ENCODE results near the gene PEAR1. TPM values are rescaled to one million over a fixed set of nuclear protein-coding genes. Genes with fewer than 3 reads are reported as not detected.

Gene PEAR1
- total and polyA plus RNA-seq, 8 donors = 1.2 to 16.3 (median 2.7) TPM

DNA sequence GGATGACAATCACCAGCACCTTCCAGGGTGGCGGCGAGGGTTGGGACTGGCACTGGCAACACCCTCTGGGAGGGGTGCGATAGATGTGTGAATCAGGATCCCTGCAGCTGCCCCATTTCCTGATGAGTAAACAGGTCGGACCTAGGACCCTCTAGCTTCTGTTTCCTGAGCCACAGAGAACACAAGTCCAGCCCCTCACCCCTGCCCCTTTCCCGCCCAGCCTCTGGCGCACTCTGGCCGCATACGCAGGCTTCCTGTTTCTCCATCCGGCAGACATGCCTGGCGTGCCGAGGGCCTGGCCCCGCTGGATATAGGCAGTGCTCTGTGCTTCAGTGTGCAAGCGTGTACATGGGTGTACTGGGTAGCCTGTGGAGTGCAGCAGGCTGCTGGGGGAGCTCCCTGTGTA is 4.6 kb downstream of the PEAR1 start:
- WGBS, 5 donors = 21 to 42% (median 30%) methylated on average over 9 to 13 of the region's 13 CpGs
- no peaks in the 10 kb centered on the region for H3K9me3 ChIP-seq
- H3K4me1 ChIP-seq = peaks cover 8 to 68% (median 22%) of the 10 kb centered on the region in 4 donors
- no peaks in the 10 kb centered on the region for H3K36me3 ChIP-seq
- peak; percentile 30 to 88 for DNase-seq
- intact Hi-C loops (cut with DNase I; ENCODE audit: low total_unique reads) = no loop called here
- H3K4me3 ChIP-seq = peak overlapping the region in 1 of 4 donors; percentile 24
- H3K27ac ChIP-seq = peak overlapping the region in 4 of 5 donors; percentile 53 to 91 (median 72)
- no peak for TF ChIP-seq POLR2AphosphoS5 (IDR thresholded peaks at IDR 0.05)
- TF ChIP-seq EP300 (IDR thresholded peaks at IDR 0.05) = no peak
- TF ChIP-seq POLR2A (IDR thresholded peaks at IDR 0.05) = no peak
- TF ChIP-seq, protein P1, sequence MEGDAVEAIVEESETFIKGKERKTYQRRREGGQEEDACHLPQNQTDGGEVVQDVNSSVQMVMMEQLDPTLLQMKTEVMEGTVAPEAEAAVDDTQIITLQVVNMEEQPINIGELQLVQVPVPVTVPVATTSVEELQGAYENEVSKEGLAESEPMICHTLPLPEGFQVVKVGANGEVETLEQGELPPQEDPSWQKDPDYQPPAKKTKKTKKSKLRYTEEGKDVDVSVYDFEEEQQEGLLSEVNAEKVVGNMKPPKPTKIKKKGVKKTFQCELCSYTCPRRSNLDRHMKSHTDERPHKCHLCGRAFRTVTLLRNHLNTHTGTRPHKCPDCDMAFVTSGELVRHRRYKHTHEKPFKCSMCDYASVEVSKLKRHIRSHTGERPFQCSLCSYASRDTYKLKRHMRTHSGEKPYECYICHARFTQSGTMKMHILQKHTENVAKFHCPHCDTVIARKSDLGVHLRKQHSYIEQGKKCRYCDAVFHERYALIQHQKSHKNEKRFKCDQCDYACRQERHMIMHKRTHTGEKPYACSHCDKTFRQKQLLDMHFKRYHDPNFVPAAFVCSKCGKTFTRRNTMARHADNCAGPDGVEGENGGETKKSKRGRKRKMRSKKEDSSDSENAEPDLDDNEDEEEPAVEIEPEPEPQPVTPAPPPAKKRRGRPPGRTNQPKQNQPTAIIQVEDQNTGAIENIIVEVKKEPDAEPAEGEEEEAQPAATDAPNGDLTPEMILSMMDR (IDR thresholded peaks at IDR 0.05) = no peak
- H3K27me3 ChIP-seq = peaks cover 5 to 75% (median 17%) of the 10 kb centered on the region in 3 donors

GRCh38 chr1:156898971-156899664 is 5.6 kb downstream of the PEAR1 start:
- Histone ChIP-seq H3K27me3 (peaks cover 0 to 66% (median 9%) of the 10 kb centered on the region in 3 donors), H3K4me3 (no peak overlapping the region), H3K9me3 (no peaks in the 10 kb centered on the region), H3K36me3 (no peaks in the 10 kb centered on the region), H3K27ac (peak overlapping the region in 2 of 5 donors; percentile 18 to 27), H3K4me1 (peaks cover 8 to 62% (median 15%) of the 10 kb centered on the region in 4 donors)
- intact Hi-C loops (cut with DNase I; ENCODE audit: low total_unique reads) = no loop called here
- TF ChIP-seq POLR2AphosphoS5 (IDR thresholded peaks at IDR 0.05) (no peak), POLR2A (IDR thresholded peaks at IDR 0.05) (no peak), EP300 (IDR thresholded peaks at IDR 0.05) (no peak)
- TF ChIP-seq, protein P1 (IDR thresholded peaks at IDR 0.05) = no peak
- no peak for DNase-seq
- WGBS, 5 donors = 76 to 84% (median 79%) methylated on average over 12 of the region's 12 CpGs

DNA sequence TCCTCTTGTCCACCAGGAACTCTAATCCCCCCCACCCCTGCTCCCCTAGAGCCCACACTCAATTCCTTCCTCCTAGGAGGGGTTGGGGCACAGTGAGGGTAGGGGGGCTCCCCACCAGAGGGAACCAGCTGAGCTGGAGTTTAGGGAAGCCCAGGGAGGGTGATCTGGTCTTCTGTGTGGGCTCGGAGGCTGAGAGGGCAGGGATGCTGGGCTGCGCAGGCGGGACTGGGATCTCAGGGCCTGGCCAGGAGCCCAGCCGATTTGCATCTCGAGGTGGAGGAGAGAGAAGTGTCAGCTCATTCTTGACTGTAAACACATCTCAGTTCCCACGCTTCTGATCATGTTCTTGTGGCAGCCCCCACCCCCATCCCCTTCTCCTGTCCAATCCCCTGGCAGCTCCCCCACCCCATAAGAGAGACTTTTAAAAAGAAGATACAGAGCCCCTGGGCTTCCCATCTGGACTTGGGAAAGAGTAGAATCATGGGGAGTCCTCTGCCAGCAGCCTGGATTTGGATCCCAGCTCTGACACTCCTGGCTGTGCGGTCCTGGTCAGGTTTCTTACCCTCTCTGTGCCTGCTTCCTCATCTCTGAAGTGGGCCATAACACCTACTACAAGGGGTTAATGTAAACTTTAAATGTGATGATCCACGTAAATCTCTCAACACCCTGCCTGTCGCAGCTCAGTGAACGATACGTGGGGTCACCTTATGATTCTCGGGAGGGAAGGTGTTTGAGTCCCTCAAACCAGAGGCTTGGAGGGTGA is 6.6 kb downstream of the PEAR1 start:
- intact Hi-C loops (cut with DNase I; ENCODE audit: low total_unique reads) = no loop called here
- Histone ChIP-seq H3K36me3 (no peaks in the 10 kb centered on the region), H3K4me1 (peaks cover 8 to 56% (median 15%) of the 10 kb centered on the region in 4 donors), H3K9me3 (no peaks in the 10 kb centered on the region), H3K4me3 (no peak overlapping the region), H3K27me3 (peaks cover 0 to 56% (median 9%) of the 10 kb centered on the region in 3 donors), H3K27ac (peak overlapping the region in 1 of 5 donors; percentile 38)
- no peak for TF ChIP-seq EP300 (IDR thresholded peaks at IDR 0.05)
- TF ChIP-seq, protein P1 (IDR thresholded peaks at IDR 0.05) = no peak
- no peak for TF ChIP-seq POLR2AphosphoS5 (IDR thresholded peaks at IDR 0.05)
- TF ChIP-seq POLR2A (IDR thresholded peaks at IDR 0.05) = no peak
- WGBS, 5 donors = 48 to 64% (median 61%) methylated on average over 12 of the region's 12 CpGs
- peak in 1 of 2 donors; percentile 74 for DNase-seq

DNA sequence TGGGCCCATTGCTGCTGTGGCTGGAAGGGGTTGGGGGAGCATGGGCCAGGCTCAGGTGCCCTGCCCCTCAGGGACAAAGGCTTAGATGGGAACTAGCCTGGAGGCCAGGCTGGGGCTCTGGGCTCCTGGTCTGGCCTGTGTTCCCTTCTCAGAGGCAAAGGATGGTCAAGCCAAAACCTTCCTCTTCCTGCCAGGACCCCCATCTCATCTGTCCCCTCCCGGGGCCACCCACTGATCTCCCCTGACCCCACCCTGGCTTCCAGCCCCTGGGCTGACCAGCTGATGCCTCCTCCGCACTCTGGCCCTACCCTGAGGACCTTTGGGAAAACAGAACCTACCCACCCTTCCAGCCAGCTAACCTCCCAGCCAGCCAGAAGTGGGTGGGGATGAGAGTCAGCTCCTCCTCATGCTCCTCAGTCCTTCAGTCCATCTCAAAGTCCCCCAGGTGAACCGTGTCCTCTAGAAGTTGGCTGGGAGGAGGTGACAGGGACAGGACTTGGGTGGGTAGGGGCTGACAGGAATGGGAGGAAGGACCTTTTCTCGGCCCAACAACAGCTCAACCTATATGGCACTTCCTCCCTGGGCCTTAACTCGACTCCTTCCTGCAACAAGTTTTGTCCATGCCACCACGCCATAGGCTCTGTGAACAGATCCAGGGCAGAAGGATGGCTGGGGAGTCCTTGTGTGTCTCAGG is 7.5 kb downstream of the PEAR1 start:
- Histone ChIP-seq H3K27me3 (peaks cover 0 to 54% (median 9%) of the 10 kb centered on the region in 3 donors), H3K27ac (no peak overlapping the region), H3K4me1 (peaks cover 8 to 52% (median 15%) of the 10 kb centered on the region in 4 donors), H3K36me3 (no peaks in the 10 kb centered on the region), H3K9me3 (no peaks in the 10 kb centered on the region), H3K4me3 (no peak overlapping the region)
- intact Hi-C loops (cut with DNase I; ENCODE audit: low total_unique reads) = no loop called here
- no peak for DNase-seq
- TF ChIP-seq POLR2AphosphoS5 (IDR thresholded peaks at IDR 0.05) (no peak), EP300 (IDR thresholded peaks at IDR 0.05) (no peak), POLR2A (IDR thresholded peaks at IDR 0.05) (no peak)
- TF ChIP-seq, protein P1 (IDR thresholded peaks at IDR 0.05) = no peak
- 49 to 70% (median 66%) methylated on average over 5 to 6 of the region's 6 CpGs for WGBS, 5 donors
